GM18867 (cell line): ENCODE results near the gene TNFRSF6B.
"Not testable (repeated sequence)": the region's sequence is repeated elsewhere in the genome, so short reads cannot be mapped to it uniquely, and the experiment has no call there.

Experiments used
- ATAC-seq: cut with Tn5 transposase; IDR thresholded peaks from one replicate; pipeline ENCODE4 v1.9.1; 2021; ENCODE audit warnings: mild to moderate bottlenecking, moderate library complexity; ENCODE audit not compliant: unreplicated experiment

Gene TNFRSF6B

GRCh38 chr20:63661959-63662812, 34.3 kb upstream of the TNFRSF6B start:
- no peak for ATAC-seq

DNA sequence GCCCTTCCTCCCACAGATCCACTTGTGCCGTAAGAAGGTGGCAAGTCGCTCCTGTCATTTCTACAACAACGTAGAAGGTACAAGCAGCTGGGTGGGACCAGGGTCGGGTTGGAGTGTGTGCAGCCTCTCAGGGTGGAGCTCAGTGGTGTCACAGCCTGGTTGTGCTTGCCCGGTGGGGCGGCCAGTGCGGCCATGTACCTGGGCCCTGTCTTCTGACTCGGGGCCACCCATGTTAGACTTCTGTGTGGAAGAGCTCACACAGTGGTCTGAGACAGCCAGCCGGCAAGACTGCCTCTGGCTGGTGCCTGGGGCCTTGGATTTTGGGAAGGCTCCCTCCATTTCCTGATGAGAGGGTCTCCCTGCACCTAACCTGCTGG, 33.7 kb upstream of the TNFRSF6B start:
- ATAC-seq = no peak

GRCh38 chr20:63663332-63664066, 33.0 kb upstream of the TNFRSF6B start:
- no peak for ATAC-seq

DNA sequence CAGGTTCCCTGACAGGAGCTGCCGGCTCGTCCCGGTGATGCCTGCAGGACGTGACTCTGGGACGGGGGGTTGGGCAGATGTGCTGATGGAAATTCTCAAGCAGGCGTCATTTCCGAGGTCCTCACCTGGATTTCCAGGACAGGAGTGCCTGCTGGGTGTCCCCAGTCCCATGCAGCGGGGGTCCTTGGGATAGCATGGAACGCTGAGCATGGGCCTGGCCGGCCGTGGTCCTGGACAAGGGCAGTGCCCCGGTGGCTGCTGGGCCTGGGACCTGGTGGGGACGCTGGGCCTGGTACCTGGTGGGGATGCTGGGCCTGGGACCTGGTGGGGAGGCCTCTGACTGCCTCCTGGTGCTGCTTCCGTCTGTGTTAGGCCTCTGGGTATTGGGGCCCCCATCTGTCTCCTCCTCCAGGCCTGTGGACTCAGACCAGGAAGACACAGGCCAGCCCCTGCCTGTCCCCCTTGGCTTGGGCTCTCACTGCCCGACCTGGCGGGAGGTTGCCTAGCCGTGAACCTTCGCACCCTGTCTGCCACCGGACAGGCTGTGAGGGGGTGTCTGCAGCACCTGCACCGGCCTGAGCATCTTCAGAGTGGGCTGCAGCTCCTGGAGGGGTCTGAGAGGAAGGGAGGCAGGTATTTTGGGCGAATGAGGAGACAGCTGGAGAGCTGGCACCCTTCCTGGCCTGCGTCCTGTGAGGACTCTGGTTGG, 32.2 kb upstream of the TNFRSF6B start:
- no peak for ATAC-seq

GRCh38 chr20:63664861-63665594, 31.4 kb upstream of the TNFRSF6B start:
- ATAC-seq = no peak

GRCh38 chr20:63665708-63666107, 30.7 kb upstream of the TNFRSF6B start:
- ATAC-seq = no peak

- ATAC-seq = no peak
Measured at GRCh38 chr20:63667858-63668257, 28.6 kb upstream of the TNFRSF6B start.

GRCh38 chr20:63668351-63668750, 28.1 kb upstream of the TNFRSF6B start:
- ATAC-seq = no peak

- not testable (repeated sequence) for ATAC-seq
Measured at GRCh38 chr20:63671695-63672094, 24.8 kb upstream of the TNFRSF6B start.

DNA sequence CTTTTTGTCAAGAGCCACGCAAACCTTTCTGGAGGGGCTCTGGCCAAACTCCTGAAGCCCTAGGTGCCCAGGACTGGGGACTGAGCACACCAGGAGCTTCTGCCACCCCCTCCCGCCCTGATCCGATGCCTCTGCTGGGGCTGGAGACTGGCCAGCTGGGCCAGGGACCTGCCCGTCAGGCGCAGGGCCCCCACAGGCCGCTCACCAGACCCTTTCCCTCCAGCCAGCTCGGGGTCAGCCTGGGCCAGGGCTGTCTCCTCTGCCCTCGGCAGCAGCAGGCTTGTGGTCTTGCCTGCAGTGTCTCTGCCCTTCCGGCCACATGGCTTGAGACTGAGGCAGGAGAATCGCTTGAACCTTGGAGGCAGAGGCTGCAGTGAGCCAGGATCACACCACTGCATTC, 23.8 kb upstream of the TNFRSF6B start:
- ATAC-seq = no peak

DNA sequence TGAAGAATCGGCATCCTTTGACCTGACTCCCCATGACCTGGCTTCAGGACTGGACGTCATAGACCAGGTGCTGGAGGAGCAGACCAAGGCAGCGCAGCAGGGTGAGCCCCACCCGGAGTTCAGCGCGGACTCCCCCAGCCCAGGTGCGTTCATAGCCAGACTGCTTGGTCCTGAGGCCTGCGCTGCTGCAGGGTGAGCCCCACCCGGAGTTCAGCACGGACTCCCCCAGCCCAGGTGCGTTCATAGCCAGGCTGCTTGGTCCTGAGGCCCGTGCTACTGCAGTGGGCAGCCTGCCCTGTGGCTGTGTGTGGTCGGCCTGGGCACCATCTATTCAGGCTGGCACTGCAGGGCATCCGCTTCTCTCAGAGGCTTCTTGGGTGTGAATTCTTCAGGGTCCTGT, 22.5 kb upstream of the TNFRSF6B start:
- no peak for ATAC-seq

- no peak for ATAC-seq
Measured at GRCh38 chr20:63675681-63676368, 20.6 kb upstream of the TNFRSF6B start.

DNA sequence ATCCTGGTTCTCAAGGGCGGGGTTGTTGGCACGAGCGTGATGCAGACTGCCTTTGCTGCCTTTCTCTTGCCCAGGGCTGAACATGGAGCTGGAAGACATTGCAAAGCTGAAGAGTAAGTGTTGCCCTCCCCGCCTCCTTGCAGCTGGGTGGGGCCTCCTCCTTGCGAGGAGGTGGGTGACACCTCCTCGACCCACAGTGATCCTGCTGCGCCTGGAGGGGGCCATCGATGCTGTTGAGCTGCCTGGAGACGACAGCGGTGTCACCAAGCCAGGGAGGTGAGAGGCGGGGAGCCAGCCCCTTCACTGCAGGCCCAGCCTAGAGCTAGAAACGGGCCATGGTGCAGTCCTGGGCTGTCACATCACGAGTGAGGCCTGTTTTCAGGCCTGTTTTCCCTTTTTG, 18.4 kb upstream of the TNFRSF6B start:
- no peak for ATAC-seq

DNA sequence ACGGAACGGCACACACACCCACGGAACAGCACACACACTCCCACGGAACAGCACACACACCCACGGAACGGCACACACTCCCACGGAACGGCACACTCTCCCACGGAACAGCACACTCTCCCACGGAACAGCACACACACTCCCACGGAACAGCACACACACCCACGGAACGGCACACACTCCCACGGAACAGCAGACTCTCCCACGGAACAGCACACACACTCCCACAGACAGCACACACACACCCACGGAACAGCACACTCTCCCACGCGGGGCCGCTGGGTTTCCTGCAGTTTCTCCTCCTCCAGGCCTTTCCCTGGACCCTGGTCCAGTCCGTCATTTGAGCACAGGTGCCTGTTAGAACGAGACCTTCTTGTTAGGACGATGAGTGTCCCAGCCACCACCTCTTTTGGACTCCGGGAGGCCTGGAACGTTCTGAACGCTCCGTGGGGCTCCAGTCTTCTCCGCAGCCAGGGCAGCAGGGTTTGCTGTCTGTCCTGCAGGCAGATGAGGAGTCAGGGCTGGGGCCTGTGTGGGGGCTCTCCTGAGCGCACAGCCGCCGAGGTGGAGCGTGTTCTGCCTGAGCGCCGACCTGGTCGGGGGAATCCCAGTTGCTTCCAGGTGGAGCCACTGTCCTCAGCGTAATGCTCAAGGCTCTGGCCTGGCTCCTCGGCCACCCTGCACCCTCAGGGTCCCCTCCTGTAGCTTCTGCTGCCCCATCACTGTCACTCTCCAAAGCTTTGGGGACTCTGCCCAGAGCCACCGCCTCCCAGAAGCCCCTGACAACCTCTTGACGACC, 17.6 kb upstream of the TNFRSF6B start:
- ATAC-seq = no peak

DNA sequence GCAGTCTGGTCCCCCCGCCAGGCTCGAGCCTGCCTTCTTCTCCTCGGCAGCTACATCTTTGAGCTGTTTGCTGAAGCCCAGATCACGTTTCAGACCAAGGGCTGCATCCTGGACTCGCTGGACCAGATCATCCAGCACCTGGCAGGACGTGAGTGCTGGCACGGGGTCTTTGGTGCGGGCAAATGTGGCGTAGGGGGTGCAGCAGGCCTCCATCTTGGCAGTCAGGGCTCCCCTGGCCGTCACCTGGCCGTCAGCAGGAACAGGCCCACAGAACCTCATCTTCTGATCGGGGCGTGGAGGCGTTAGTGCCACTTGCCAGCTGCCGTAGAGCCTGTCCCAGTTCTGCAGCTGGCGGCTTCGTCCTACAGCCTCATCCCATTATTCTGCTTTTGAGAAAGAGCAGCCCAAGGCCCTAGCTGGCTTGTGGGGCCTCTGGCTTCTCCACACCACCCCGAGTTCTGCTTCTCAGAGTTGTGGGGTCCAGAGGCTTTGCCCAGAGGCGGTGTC, 16.6 kb upstream of the TNFRSF6B start:
- no peak for ATAC-seq

DNA sequence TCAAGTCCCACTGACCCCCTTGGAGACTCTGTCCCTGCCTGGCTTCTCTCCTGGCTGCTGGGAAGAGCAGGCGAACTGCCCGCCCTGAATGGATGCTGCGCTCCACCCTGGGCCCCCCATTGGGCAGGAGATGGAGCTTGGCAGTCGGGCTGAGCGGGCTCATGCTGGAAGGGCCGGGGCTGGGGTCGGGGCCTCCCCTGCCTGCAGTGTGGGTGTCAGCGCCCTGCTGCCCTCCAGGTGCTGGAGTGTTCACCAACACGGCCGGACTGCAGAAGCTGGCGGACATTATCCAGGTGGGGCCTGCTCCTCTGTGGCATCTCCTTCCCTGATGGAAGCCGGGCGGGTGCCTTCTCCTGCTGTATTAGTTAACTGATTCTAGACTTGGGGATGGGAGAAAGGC, 16.0 kb upstream of the TNFRSF6B start:
- no peak for ATAC-seq

- no peak for ATAC-seq
Measured at GRCh38 chr20:63680857-63681608, 15.4 kb upstream of the TNFRSF6B start.

DNA sequence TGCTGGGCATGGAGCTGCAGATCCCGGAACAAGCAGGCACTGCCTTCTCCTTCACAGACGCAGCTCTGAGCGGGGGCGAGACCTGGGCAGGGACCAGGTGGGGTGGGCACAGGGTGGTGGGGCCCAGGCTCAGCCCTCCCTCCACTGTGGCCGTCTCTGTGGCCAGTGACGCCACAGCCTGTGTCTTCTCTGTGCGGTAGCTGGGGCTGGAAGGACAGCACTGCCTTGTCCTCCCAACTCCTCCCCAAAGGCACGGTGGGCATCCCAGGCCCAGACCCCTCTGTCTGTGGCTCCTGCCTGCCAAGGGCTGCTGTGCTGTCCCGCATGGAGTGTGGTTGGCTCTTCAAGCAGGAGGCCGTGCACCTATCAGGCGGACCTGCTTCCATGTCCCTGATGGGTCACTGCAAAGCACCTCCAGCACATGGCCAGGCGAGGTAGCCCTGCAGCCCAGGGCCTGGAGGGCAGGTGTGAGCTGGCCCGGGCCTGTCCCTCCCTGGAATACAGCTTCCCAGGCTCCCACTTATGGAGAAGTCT, 14.8 kb upstream of the TNFRSF6B start:
- ATAC-seq = no peak
